ENCODE data around the gene KHDRBS2.

The KHDRBS2 gene

GRCh38 chr6:62285612-62286469 is at the start of gene KHDRBS2:
KHDRBS2 (minus strand) TSS chr6:62286225.
- DNase-seq = no peak

- no peak for DNase-seq
Observed at GRCh38 chr6:62328607-62329006, 42.6 kb upstream of the KHDRBS2 start.

- DNase-seq = no peak
Observed at GRCh38 chr6:62324834-62325233, 38.8 kb upstream of the KHDRBS2 start.

- DNase-seq = no peak
Observed at GRCh38 chr6:62323818-62324431, 37.9 kb upstream of the KHDRBS2 start.

GRCh38 chr6:62298745-62299392 is 12.8 kb upstream of the KHDRBS2 start:
- no peak for DNase-seq

GRCh38 chr6:62296541-62296940 is 10.5 kb upstream of the KHDRBS2 start:
- no peak for DNase-seq

- no peak for DNase-seq
Observed at GRCh38 chr6:62288974-62289373, 2.9 kb upstream of the KHDRBS2 start.

- DNase-seq = no peak
Observed at GRCh38 chr6:62288562-62288961, 2.5 kb upstream of the KHDRBS2 start.

GRCh38 chr6:62286470-62286843 is 432 bp upstream of the KHDRBS2 start:
- DNase-seq = no peak

- no peak for DNase-seq
Observed at GRCh38 chr6:62284725-62285124, 1.3 kb downstream of the KHDRBS2 start.

- DNase-seq = no peak
Observed at GRCh38 chr6:62283796-62284411, 2.1 kb downstream of the KHDRBS2 start.

- DNase-seq = no peak
Observed at GRCh38 chr6:62283365-62283764, 2.7 kb downstream of the KHDRBS2 start.

GRCh38 chr6:62280099-62280498 is 5.9 kb downstream of the KHDRBS2 start:
- DNase-seq = no peak

- no peak for DNase-seq
Observed at GRCh38 chr6:62272114-62272513, 13.9 kb downstream of the KHDRBS2 start.

GRCh38 chr6:62265906-62266525 is 20.0 kb downstream of the KHDRBS2 start:
- DNase-seq = no peak

GRCh38 chr6:62262283-62262682 is 23.7 kb downstream of the KHDRBS2 start:
- DNase-seq = no peak

GRCh38 chr6:62246087-62246486 is 39.9 kb downstream of the KHDRBS2 start:
- DNase-seq = no peak

- DNase-seq = no peak
Observed at GRCh38 chr6:62236784-62237183, 49.2 kb downstream of the KHDRBS2 start.

- DNase-seq = no peak
Observed at GRCh38 chr6:62229231-62229630, 56.8 kb downstream of the KHDRBS2 start.

GRCh38 chr6:62217866-62218265 is 68.2 kb downstream of the KHDRBS2 start:
- DNase-seq = no peak

- DNase-seq = no peak
Observed at GRCh38 chr6:62202078-62202477, 83.9 kb downstream of the KHDRBS2 start.

GRCh38 chr6:62192593-62192992 is 93.4 kb downstream of the KHDRBS2 start:
- DNase-seq = no peak

- DNase-seq = no peak
Observed at GRCh38 chr6:62175195-62175594, 110.8 kb downstream of the KHDRBS2 start.
